KOPT-K1 (cell line): ENCODE measurements around the gene ANKS1A.
"Not testable (repeated sequence)": the region's sequence is repeated elsewhere in the genome, so short reads cannot be mapped to it uniquely, and the experiment has no call there.

Experiments
- H3K27ac ChIP-seq: fragments of 200-600 bp; sonication (generic); 2 replicates; pipeline ENCODE4 v1.5.1; 2016; ENCODE audit warnings: antibody characterized with exemption, mild to moderate bottlenecking, low read depth, low read length; ENCODE audit not compliant: poor library complexity, severe bottlenecking
- H3K36me3 ChIP-seq: fragments of 200-600 bp; sonication (generic); 2 replicates; pipeline ENCODE4 v1.5.1; 2017; ENCODE audit warnings: antibody characterized with exemption, mild to moderate bottlenecking, low read length, moderate library complexity; ENCODE audit not compliant: insufficient read depth
- H3K9me3 ChIP-seq: fragments of 200-600 bp; sonication (generic); 2 replicates; pipeline ENCODE4 v1.5.1; 2017; ENCODE audit warnings: antibody characterized with exemption, low read length, mild to moderate bottlenecking; ENCODE audit not compliant: insufficient read depth, poor library complexity, severe bottlenecking

Gene ANKS1A

GRCh38 chr6:34899748-34900147, 10.7 kb downstream of the ANKS1A start:
- H3K9me3 ChIP-seq, H3K27ac ChIP-seq, H3K36me3 ChIP-seq: not testable (repeated sequence)

DNA sequence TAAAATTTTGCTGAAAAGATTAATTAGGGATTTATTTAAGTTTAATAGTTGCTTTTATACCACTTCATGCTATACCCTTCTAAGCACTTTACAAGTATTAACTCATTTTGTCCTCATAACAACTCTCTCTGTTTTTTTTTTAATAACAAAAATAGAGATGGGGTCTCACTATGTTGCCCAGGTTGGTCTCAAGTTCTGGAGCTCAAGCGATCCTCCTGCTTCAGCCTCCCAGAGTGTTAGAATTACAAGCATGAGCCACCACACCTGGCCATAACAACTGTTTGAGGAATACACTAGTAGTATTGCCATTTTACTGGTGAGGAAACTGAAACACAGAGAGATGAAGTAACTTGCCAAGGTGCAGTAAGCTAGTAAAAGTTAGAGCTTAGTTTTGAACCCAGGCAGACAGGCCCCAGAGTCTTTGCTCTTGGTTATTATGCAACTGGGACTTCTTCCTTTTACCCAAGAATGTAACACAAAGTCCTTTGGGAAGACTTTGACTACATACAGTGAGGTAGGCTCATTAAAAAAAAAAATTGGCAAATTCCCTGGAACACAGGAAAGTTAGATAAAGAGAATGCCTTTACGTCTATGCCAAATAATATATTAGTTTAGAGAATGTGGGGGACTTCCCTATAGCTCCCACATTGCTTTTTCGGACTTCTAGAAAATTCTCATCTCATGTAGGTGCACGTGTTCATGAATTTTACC, 11.4 kb downstream of the ANKS1A start:
- H3K9me3 ChIP-seq, result no peaks in the 10 kb centered on the region
- H3K36me3 ChIP-seq, result no peaks in the 10 kb centered on the region
- H3K27ac ChIP-seq, result no peak overlapping the region

GRCh38 chr6:34901930-34902329, 12.9 kb downstream of the ANKS1A start:
- H3K9me3 ChIP-seq, result no peaks in the 10 kb centered on the region
- no peaks in the 10 kb centered on the region for H3K36me3 ChIP-seq
- H3K27ac ChIP-seq, result no peak overlapping the region

GRCh38 chr6:34904990-34905613, 16.0 kb downstream of the ANKS1A start:
- Histone ChIP-seq H3K9me3 (no peaks in the 10 kb centered on the region), H3K36me3 (no peaks in the 10 kb centered on the region), H3K27ac (no peak overlapping the region)

- no peaks in the 10 kb centered on the region for H3K36me3 ChIP-seq
- H3K27ac ChIP-seq, result no peak overlapping the region
- no peaks in the 10 kb centered on the region for H3K9me3 ChIP-seq
These were observed 17.8 kb downstream of the ANKS1A start for GRCh38 chr6:34906826-34907225.

- no peak overlapping the region for H3K27ac ChIP-seq
- no peaks in the 10 kb centered on the region for H3K9me3 ChIP-seq
- H3K36me3 ChIP-seq, result no peaks in the 10 kb centered on the region
These were observed 19.1 kb downstream of the ANKS1A start for GRCh38 chr6:34908194-34908593.

DNA sequence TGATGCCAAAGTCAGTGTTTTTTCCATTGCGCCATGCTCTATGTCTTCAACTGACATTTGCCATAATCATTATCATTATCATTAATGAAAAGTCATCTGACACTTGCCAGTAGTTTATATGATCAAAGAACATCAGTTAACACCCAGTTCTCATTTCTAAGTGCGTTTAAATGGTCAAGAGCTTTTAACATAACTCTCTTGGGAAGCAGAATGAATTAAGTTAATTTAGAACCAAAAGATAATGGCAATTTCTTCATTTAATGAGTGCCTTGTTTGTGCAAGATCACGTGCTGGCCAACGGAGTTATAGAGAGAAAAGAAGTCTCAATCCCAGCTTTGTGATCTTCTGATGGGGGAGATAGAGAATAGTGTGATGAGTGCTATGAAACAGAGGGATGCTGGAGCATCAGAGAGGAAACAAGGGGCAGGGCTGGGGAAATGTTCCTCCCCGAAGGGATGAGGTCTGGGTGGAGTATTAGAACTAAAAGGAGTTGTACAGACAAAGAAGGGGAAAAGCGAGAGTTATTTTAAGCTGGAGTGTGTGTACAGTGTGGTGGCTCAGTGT, 20.3 kb downstream of the ANKS1A start:
- Histone ChIP-seq H3K27ac (no peak overlapping the region), H3K36me3 (no peaks in the 10 kb centered on the region)

DNA sequence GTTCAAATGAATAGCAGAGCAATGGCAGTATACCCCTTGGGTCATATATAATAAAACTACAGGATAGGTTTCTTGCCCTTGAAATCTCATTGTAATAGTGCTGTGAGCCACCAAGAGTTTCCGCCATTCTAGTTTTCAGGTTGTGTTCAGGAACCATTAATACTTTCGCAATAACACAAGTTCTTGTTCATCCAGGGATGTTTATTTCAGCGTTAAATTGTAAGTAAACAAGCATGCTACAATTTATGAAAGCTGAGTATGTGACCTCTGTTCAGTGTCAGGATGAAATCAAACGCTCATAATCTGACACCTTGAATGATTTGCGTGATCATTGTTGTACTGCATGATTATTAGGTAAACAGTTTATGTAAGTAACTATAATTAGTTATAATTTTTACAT, 22.8 kb downstream of the ANKS1A start:
- Histone ChIP-seq H3K9me3 (no peaks in the 10 kb centered on the region), H3K27ac (no peak overlapping the region), H3K36me3 (no peaks in the 10 kb centered on the region)

More for the DNA sequence above, 20.3 kb downstream of the ANKS1A start:
- no peaks in the 10 kb centered on the region for H3K9me3 ChIP-seq

- Histone ChIP-seq H3K36me3 (no peaks in the 10 kb centered on the region), H3K27ac (no peak overlapping the region)
These were observed 23.8 kb downstream of the ANKS1A start for GRCh38 chr6:34912715-34913464.

GRCh38 chr6:34914358-34914757, 25.3 kb downstream of the ANKS1A start:
- no peak overlapping the region for H3K27ac ChIP-seq

More at GRCh38 chr6:34912715-34913464, 23.8 kb downstream of the ANKS1A start:
- no peaks in the 10 kb centered on the region for H3K9me3 ChIP-seq

DNA sequence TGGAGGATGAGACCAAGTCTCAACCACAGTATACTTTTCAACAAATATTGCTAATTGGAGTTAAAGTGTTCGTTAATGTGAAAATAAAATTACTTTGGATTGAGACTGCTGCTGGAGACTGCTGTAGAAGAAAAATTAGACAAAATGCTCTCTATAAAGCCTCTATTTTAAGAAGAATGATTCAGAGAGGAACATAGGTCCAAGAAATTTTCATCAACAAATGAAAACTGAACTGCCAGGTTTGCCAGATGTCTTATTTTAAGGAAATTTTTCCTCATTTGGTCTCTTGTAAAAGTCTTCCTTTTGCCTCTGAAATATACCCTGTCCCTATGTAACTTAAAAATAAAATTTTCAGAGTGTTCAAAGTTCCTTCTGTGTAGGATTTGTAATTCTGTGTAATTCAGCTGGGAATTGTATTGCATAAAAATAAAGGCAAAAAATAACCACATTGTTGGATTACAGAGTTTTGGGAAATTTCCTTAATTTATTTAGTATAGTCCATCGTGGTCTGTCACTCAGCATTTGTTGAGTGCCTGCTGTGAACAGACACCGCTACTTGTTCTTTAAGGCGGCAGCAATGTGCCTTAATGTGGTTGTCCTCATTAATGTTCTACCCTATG, 27.4 kb downstream of the ANKS1A start:
- Histone ChIP-seq H3K36me3 (no peaks in the 10 kb centered on the region), H3K27ac (no peak overlapping the region), H3K9me3 (no peaks in the 10 kb centered on the region)

More at GRCh38 chr6:34914358-34914757, 25.3 kb downstream of the ANKS1A start:
- Histone ChIP-seq H3K36me3 (no peaks in the 10 kb centered on the region), H3K9me3 (no peaks in the 10 kb centered on the region)

GRCh38 chr6:34917626-34918285, 28.7 kb downstream of the ANKS1A start:
- H3K36me3 ChIP-seq, result no peaks in the 10 kb centered on the region
- H3K9me3 ChIP-seq, result no peaks in the 10 kb centered on the region
- no peak overlapping the region for H3K27ac ChIP-seq

GRCh38 chr6:34919651-34920050, 30.6 kb downstream of the ANKS1A start:
- H3K27ac ChIP-seq, result no peak overlapping the region
- H3K9me3 ChIP-seq, result no peaks in the 10 kb centered on the region
- H3K36me3 ChIP-seq, result no peaks in the 10 kb centered on the region

- Histone ChIP-seq H3K9me3 (no peaks in the 10 kb centered on the region), H3K36me3 (no peaks in the 10 kb centered on the region), H3K27ac (no peak overlapping the region)
These were observed 31.0 kb downstream of the ANKS1A start for GRCh38 chr6:34920097-34920496.
